NCI-H146 treated with DMSO at 0.1 percent for 48 hours (cell line): ENCODE results near the gene ICAM2.
A peak's percentile ranks its signal among the peaks of the same experiment; 100 is the strongest.

Experiments used
- DNase-seq: peaks from one replicate; lab custom pipeline; 2025; ENCODE audit not compliant: unreplicated experiment; lab: John Stamatoyannopoulos, UW

ICAM2 gene

GRCh38 chr17:64020056-64020766 is at the start of gene ICAM2:
ICAM2 (minus strand) TSS chr17:64020633; CDS start chr17:64006691, 13,942 bp downstream.
- peak; percentile 17 for DNase-seq

GRCh38 chr17:64070213-64070612 is 49.8 kb upstream of the ICAM2 start:
- DNase-seq = no peak

DNA sequence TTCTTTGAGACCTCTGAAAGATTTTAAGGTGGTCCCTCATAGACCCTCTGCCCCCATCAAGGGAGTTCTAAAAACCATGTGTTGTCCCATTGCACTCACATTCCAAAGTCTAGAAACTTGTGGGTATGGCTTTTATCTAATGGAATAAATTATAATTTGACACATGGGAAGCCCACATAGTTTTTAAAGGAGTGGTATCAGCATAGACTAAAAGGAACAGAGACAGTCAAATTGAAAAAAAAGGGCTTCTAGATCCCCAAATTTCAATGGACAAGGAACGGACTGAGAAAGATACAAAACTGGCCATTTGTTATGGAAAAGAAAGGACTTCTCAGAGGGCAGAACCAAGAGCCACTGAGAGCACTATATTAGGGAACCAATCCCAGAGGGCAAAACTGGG is 48.7 kb upstream of the ICAM2 start:
- DNase-seq = no peak

DNA sequence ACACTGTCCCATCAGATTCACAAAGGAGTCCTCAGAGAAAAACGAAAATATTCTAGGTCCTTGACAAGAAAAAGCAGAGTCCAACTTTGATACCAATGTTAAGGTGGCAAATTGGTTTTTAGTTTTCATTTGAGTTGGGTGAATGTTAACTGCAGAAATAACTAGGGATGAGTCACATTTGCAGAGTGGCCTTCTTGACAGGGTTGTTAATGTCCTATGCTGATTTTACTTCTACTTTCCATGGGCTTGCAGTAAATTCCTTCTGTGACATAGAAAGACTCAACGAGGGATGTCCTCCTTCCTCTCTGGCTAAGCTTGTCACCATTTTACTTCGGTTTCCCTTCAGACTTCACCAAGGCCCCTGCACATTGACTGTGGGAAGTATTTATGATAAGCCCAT is 47.2 kb upstream of the ICAM2 start:
- no peak for DNase-seq

DNA sequence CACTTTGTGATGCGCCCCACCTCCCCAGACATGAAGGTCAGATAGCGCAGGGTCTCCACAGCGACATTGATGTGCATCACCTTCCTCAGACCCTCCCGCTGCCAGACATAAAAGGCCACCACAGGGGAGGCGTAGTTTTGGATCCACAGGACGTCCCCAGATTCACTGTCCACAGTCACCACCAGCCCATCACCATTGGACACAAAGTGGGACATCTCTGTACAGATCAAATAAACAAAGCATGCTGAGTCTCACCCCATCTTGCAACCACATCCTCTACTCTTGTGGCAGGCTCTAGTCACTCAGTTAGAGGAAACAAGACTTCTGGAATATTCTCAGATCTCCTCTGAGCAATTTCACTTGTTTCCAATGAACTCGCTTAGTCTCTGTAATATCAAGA is 46.3 kb upstream of the ICAM2 start:
- no peak for DNase-seq

GRCh38 chr17:64065161-64065560 is 44.7 kb upstream of the ICAM2 start:
- DNase-seq = no peak

GRCh38 chr17:64064331-64064730 is 43.9 kb upstream of the ICAM2 start:
- no peak for DNase-seq

DNA sequence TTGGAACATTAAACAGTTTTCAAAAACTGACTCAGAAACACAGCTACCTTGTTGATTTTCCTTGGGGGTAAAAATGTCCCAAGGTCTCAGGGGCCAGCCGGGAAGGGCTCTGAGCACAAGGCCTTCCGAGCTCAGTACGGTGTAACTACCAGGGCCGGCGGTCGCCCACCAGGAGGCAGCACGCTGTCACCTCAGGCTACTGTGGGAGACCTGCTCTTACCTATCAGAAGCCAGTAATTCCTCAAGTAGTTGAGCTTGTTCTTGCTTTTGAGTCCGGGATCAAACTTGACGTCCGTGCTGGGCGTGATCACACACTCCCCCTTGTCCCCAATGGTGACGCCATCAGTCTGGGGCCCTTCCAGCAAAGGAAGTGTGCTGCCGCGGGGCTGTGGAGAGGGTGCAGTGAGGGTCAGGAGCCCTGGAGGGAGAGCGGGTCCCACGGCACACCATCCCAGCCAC is 43.4 kb upstream of the ICAM2 start:
- DNase-seq = no peak

DNA sequence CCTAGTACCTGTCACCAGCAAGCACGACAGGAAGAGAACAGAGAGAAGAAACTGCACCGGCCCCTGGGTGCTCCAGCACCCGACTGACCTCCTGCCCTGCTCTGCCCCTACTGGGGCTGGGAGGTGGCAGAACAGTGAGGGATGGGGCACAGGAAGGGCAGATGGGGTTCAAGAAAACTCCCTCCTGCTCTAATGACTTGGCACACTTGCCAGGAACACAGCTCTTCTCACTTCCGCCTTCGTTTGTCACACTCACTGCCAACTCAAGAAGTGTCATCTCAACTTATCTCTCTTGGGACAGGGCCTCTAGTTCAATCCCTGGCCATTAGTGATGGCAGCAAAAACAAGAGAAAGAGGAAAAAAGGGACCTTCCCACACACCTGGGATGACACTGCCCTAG is 42.7 kb upstream of the ICAM2 start:
- DNase-seq = no peak

- DNase-seq = no peak
These were observed 40.9 kb upstream of the ICAM2 start for GRCh38 chr17:64061178-64061898.

DNA sequence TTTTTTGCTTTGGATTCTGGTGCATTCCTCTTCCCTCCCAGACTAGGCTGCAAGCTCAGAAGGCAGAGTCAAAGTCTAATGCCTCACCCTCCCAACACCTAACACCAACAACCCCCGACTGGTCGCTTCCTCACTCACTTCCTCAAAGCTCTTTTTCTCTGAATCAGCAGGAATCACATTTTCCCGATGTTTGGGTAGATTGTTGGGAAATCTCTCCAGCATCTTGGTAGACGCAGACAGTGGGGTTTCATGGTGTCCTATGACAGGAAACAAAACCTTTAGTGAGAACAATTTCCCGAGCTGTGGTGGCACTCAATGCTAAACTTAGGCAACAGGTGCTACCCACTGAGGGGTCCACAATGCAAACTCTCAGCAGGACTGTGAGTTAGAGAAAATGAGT is 39.9 kb upstream of the ICAM2 start:
- DNase-seq = no peak

DNA sequence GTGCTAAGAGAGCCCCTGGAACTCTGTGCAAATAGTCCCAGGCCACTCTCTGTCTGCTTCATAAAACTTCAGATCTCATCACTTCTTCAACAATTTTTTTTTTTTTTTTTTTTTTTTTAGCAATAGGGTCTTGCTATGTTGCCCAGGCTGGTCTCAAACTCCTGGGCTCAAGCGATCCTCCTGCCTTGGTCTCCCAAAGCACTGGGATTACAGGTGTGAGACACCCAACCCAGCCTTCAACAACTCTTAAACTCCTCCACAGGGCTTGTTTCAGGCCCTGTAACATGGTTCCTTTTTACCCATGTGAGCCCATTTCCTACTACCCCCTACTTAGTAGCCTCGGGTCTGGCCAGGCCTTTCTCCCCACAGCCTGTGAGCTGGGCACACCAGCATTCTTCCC is 39.3 kb upstream of the ICAM2 start:
- no peak for DNase-seq

- DNase-seq = no peak
These were observed 38.2 kb upstream of the ICAM2 start for GRCh38 chr17:64058621-64059020.

- DNase-seq = no peak
These were observed 37.3 kb upstream of the ICAM2 start for GRCh38 chr17:64057701-64058263.

- peak; percentile 55 for DNase-seq
These were observed 36.0 kb upstream of the ICAM2 start for GRCh38 chr17:64056269-64057005.

- DNase-seq = no peak
These were observed 35.0 kb upstream of the ICAM2 start for GRCh38 chr17:64055183-64056142.

DNA sequence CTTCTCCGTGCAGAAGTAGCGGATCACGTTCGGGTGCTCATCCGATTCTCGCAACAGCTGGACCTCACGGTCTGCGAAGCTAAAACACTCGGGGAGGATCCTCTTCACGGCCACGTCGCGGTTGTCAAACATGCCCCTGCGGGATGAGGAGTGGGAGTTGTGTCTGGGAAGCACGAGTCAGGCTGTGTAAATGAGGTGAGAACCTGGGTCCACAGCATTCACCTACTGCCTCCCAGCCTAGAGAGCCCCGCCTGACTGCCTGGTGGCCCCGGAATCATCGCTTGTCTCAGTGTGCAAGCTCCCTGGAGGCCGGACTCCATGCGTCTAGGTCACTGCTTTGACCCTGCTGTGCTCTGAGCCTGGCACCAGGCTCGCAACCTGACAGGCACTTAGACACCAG is 33.9 kb upstream of the ICAM2 start:
- no peak for DNase-seq

- DNase-seq = no peak
These were observed 32.7 kb upstream of the ICAM2 start for GRCh38 chr17:64053101-64053500.

- DNase-seq = no peak
These were observed 30.7 kb upstream of the ICAM2 start for GRCh38 chr17:64051153-64051552.

DNA sequence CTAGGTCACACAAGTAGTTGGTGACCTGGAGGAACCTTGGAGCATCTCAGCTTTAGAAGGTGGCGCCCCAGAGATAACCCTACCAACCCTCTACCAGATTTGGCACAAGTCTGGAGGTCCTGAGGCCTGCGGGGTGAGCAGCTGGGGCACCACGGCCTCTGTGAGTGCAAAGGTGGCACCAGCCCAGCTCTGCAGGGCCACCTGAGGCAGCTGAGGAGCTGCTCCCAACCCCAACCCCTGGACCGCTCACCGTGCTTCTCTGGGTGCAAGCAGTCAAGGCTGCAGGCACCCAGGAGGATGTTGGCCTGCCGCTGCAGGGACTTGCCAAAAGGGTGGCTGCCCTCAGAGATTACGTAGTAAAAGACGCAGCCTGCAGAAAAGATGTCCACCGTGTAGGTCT is 28.4 kb upstream of the ICAM2 start:
- DNase-seq = no peak
